Measurements from ENCODE around the gene ERP44.
"Not testable (repeated sequence)": the region's sequence is repeated elsewhere in the genome, so short reads cannot be mapped to it uniquely, and the experiment has no call there.

Gene ERP44

GRCh38 chr9:100020121-100020795 lies 78.5 kb downstream of the ERP44 start:
- in situ Hi-C loops (cut with MboI; ENCODE audit: low sequenced_read_pairs): loop anchor here (25.0 kb wide), 3 partner anchors 208 to 833 kb away; partner anchors contain the start of gene NR4A3

GRCh38 chr9:100019541-100019940 lies 79.3 kb downstream of the ERP44 start:
- in situ Hi-C loops (cut with MboI; ENCODE audit: low sequenced_read_pairs): loop anchor here (25.0 kb wide), 3 partner anchors 207 to 832 kb away; partner anchors contain the start of gene NR4A3

DNA sequence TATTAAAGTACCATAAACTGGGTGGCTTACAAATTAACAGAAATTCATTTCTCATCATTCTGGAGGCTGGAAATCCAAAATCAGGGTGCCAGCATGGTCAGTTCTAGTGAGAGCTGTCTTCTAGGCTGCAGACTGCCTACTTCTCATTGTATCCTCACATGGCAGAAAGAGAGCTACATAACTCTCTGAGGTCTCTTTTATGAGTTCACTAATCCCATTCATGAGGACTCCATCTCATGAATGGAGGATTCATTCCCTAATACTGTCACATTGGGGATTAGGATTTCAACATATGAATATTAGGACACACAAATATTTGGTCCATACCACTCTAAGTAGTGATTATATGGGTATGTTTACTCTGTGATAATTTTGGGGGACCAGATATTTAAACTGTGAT lies 84.0 kb downstream of the ERP44 start:
- in situ Hi-C loops (cut with MboI; ENCODE audit: low sequenced_read_pairs): loop anchor here (25.0 kb wide), 3 partner anchors 203 to 828 kb away; partner anchors contain the start of gene NR4A3

- in situ Hi-C loops (cut with MboI; ENCODE audit: low sequenced_read_pairs): loop anchor here (25.0 kb wide), 3 partner anchors 201 to 826 kb away; partner anchors contain the start of gene NR4A3
Measured at GRCh38 chr9:100013573-100013972, 85.2 kb downstream of the ERP44 start.

DNA sequence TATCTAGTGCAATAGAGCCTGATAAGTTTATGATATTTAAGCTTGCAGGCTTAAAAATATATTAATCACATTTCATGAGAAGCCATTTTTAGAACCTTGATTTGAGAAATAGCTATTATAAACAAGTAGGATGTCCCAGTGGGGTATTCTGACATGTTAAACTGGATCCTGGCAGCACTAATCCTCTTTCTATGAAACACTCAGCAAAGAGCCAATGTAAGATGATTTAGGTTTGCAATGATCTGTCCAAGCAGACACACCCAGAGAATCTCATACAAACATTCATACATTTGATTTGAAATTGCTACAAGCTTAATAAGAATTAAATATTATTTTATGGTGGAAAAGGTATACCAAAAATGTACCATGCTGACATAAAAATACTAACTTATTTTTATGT lies 86.5 kb downstream of the ERP44 start:
- in situ Hi-C loops (cut with MboI; ENCODE audit: low sequenced_read_pairs): loop anchor here (25.0 kb wide), 3 partner anchors 200 to 825 kb away; partner anchors contain the start of gene NR4A3

- in situ Hi-C loops (cut with MboI; ENCODE audit: low sequenced_read_pairs): loop anchor here (25.0 kb wide), 3 partner anchors 199 to 824 kb away; partner anchors contain the start of gene NR4A3
Measured at GRCh38 chr9:100011062-100011681, 87.6 kb downstream of the ERP44 start.

GRCh38 chr9:99999797-100000196 lies 99.0 kb downstream of the ERP44 start:
- in situ Hi-C loops (cut with MboI; ENCODE audit: low sequenced_read_pairs): loop anchor here (25.0 kb wide), 3 partner anchors 187 to 812 kb away; partner anchors contain the start of gene NR4A3

DNA sequence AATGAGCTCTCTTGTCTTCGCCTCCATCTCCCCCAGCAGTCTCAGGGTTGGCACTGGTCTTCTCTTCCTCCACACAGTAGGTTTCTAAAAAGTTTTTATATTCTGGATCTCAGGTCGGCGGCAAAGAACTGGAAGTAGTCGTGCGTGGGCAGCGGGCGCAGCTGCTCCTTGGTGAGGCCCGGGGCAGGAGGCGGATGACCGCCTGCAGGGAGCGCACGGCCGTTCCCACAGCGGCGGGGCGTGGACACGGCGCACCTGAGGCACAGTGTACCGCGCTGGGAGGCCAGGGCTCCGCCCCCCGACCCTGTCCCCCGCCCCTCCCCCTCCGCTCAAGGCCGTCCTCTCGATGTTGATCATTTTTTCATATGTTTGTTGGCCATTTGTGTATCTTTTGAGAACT lies 99.9 kb downstream of the ERP44 start:
- in situ Hi-C loops (cut with MboI; ENCODE audit: low sequenced_read_pairs): no loop called here

- in situ Hi-C loops (cut with MboI; ENCODE audit: low sequenced_read_pairs): no loop called here
Measured at GRCh38 chr9:99998266-99998665, 100.5 kb downstream of the ERP44 start.

GRCh38 chr9:99990508-99990907 lies 108.3 kb downstream of the ERP44 start:
- in situ Hi-C loops (cut with MboI; ENCODE audit: low sequenced_read_pairs): not testable (repeated sequence)

DNA sequence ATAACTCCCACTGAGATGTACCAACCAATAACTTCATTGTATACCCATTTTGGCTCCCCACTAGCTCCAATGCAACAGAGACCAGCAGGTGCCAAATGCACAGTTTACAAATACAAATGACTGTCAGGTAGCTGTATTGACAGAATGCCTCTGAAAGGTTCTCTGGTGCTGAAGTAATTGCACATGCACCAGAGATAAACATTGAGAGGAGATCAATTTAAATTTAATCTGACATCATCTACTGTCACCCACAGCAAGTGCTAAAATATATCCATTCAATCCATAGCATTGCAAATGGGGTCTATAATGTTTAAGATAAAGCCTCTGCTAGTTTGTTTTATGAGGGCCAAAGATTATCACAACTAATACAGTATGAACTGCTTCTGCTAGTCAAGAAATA lies 112.2 kb downstream of the ERP44 start:
- in situ Hi-C loops (cut with MboI; ENCODE audit: low sequenced_read_pairs): no loop called here

GRCh38 chr9:99980598-99980997 lies 118.2 kb downstream of the ERP44 start:
- in situ Hi-C loops (cut with MboI; ENCODE audit: low sequenced_read_pairs): no loop called here

- in situ Hi-C loops (cut with MboI; ENCODE audit: low sequenced_read_pairs): no loop called here
Measured at GRCh38 chr9:99978221-99978620, 120.6 kb downstream of the ERP44 start.

GRCh38 chr9:99977033-99977792 lies 121.6 kb downstream of the ERP44 start:
- in situ Hi-C loops (cut with MboI; ENCODE audit: low sequenced_read_pairs): no loop called here

- in situ Hi-C loops (cut with MboI; ENCODE audit: low sequenced_read_pairs): no loop called here
Measured at GRCh38 chr9:99973455-99973854, 125.3 kb downstream of the ERP44 start.

DNA sequence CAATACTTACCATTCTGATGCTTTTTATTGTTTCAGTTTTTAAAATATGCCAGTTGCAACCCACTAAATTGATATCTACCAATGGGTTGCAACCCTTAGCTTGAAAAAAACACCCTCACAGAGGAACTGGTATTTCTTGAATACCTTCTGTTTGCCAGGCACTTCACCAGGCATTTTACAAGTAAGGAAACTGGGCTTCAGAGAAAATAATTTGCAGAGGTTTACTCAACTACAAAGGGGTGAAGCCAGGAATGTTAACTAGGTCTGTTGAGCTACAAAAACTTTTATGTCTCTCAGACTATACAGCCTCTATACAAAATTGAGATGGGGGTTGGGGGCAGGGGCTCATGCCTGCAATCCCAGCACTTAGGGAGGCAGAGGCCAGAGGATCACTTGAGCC lies 127.4 kb downstream of the ERP44 start:
- in situ Hi-C loops (cut with MboI; ENCODE audit: low sequenced_read_pairs): no loop called here

- in situ Hi-C loops (cut with MboI; ENCODE audit: low sequenced_read_pairs): no loop called here
Measured at GRCh38 chr9:99970481-99970880, 128.3 kb downstream of the ERP44 start.

- in situ Hi-C loops (cut with MboI; ENCODE audit: low sequenced_read_pairs): no loop called here
Measured at GRCh38 chr9:99967457-99967856, 131.3 kb downstream of the ERP44 start.

GRCh38 chr9:99966716-99967115 lies 132.1 kb downstream of the ERP44 start:
- in situ Hi-C loops (cut with MboI; ENCODE audit: low sequenced_read_pairs): no loop called here

- in situ Hi-C loops (cut with MboI; ENCODE audit: low sequenced_read_pairs): no loop called here
Measured at GRCh38 chr9:99966001-99966400, 132.8 kb downstream of the ERP44 start.

GRCh38 chr9:99964336-99964735 lies 134.5 kb downstream of the ERP44 start:
- in situ Hi-C loops (cut with MboI; ENCODE audit: low sequenced_read_pairs): no loop called here

All from HL-60/S4 (cell line).